ENCODE data around the gene RERGL. TPM values are rescaled to one million over a fixed set of nuclear protein-coding genes. Genes with fewer than 3 reads are reported as not detected.

The RERGL gene, protein sequence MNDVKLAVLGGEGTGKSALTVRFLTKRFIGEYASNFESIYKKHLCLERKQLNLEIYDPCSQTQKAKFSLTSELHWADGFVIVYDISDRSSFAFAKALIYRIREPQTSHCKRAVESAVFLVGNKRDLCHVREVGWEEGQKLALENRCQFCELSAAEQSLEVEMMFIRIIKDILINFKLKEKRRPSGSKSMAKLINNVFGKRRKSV
- 0.51 TPM in 1 of 2 replicates, not detected in the other for total RNA-seq (2014; rRNA removed; shearing (Covaris generic))
- polyA plus RNA-seq (2016; fragmentation: Nextera tagmentation; extraction: Ambion mirVana): 0.74 and 0.77 TPM in 2 replicates

DNA sequence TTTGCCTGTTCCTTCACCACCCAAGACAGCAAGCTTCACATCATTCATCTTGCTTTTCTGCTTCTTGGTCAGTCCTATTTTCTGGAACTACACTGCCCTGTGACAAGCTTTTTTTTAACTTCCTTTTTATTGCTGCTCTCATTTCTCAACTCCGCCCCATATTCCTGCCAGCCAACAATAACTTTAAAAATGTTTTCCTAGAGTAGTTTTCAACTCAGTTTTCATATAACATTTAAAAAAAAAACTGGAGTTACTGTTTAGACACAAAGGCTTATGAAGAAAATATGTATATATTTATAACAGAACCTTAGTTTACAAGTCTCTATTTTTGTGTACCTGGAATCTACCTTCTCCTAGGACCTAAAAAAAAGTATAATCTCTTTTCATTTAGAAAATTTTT, at the start of gene RERGL:
TSS of gene RERGL (minus strand) at position 101 of the 400 bp plus-strand sequence. CDS start at position 48, 53 bp downstream.
- Histone ChIP-seq H3K4me2 (ENCODE audit: unreplicated experiment) (no peak within 1 kb of the TSS), H3K4me3 (no peak within 1 kb of the TSS), H4K20me1 (ENCODE audit: insufficient read depth) (no peaks in the 10 kb centered on the region), H3K36me3 (ENCODE audit: low read depth) (no peaks in the 10 kb centered on the region), H3K4me1 (ENCODE audit: insufficient read depth) (no peaks in the 10 kb centered on the region), H3K9ac (no peak within 1 kb of the TSS), H3F3A (ENCODE audit: insufficient read depth) (no peaks in the 10 kb centered on the region), H3K9me2 (ENCODE audit: insufficient read depth) (no peaks in the 10 kb centered on the region), H2AFZ (no peak within 1 kb of the TSS), H3K27ac (no peak within 1 kb of the TSS), H3K27me3 (replicated peaks; ENCODE audit: insufficient read depth) (no peaks in the 10 kb centered on the region), H3K9me3 (ENCODE audit: low read depth) (no peaks in the 10 kb centered on the region), H3K79me2 (ENCODE audit: insufficient read depth) (no peaks in the 10 kb centered on the region)
- TF ChIP-seq EZH2 (IDR thresholded peaks at IDR 0.05; ENCODE audit: insufficient read depth, poor library complexity, severe bottlenecking) (no peak), EZH2phosphoT487 (IDR thresholded peaks at IDR 0.05; ENCODE audit: insufficient read depth, low read depth) (no peak)
- 15 to 31% methylated on average over 1 of the region's 1 CpG for WGBS, 2 experiments (ENCODE audit: low coverage in 1 of 2, low lambda C conversion rate in 2 of 2, missing lambda C conversion rate in 2 of 2)
- in situ Hi-C loops (cut with MboI): no loop called here
- no peak for DNase-seq

DNA sequence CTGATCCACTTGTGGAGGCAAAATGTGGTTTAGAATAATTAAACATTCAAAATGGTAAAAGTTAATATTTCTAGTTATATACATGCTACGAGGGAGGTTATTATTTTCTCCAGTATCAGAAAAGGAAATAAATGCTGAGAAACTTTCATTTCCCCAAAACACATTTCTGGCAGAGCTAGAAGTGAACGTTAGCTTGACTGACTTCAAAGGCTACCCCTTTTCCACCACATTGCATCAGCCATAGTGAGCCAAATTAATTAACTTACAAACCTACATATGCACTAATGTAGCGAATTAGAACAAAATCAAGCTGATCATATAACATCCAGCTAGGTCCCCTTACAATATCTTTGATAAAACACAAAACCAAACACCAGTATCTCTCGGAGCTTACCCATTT, 49.3 kb upstream of the RERGL start:
- no peak overlapping the region for H3K27ac ChIP-seq
- peaks cover 22% of the 10 kb centered on the region for H3F3A ChIP-seq (ENCODE audit: insufficient read depth)

DNA sequence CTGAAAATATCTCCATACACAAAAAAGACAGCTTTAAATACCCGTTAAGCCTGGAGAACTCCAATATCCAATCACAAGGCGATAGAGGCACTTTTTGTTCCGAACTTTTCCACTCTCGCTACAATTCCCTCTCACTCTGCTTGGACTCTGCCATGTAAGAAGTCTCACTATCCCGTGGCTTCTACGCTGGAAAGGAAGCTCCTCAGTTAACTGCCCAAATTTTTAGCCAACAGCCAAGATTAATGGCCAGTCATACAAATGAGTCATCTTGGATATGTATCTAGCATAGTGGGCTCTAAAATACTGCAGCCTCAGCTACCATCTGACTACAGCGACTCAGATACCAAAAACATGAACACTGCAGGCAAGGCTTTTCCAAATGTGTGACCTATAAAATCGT, 45.5 kb upstream of the RERGL start:
- in situ Hi-C loops (cut with MboI): no loop called here
- H3K4me3 ChIP-seq: peak overlapping the region; percentile 39
- no peaks in the 10 kb centered on the region for H3K9me3 ChIP-seq (ENCODE audit: low read depth)
- peak; percentile 67 for DNase-seq
- no peaks in the 10 kb centered on the region for H3K36me3 ChIP-seq (ENCODE audit: low read depth)
- H2AFZ ChIP-seq: peak overlapping the region; percentile 59
- no peak for TF ChIP-seq EZH2phosphoT487 (IDR thresholded peaks at IDR 0.05; ENCODE audit: insufficient read depth, low read depth)
- no peak for TF ChIP-seq EZH2 (IDR thresholded peaks at IDR 0.05; ENCODE audit: insufficient read depth, poor library complexity, severe bottlenecking)
- peak overlapping the region; percentile 63 for H3K4me2 ChIP-seq (ENCODE audit: unreplicated experiment)
- H4K20me1 ChIP-seq (ENCODE audit: insufficient read depth): no peaks in the 10 kb centered on the region
- H3K9ac ChIP-seq: no peak overlapping the region
- no peaks in the 10 kb centered on the region for H3K27me3 ChIP-seq (replicated peaks; ENCODE audit: insufficient read depth)
- no peak overlapping the region for H3K27ac ChIP-seq
- 14% methylated on average over 8 of the region's 8 CpGs for WGBS, 2 experiments (ENCODE audit: low coverage in 1 of 2, low lambda C conversion rate in 2 of 2, missing lambda C conversion rate in 2 of 2)
- no peaks in the 10 kb centered on the region for H3K9me2 ChIP-seq (ENCODE audit: insufficient read depth)
- H3F3A ChIP-seq (ENCODE audit: insufficient read depth): peaks cover 9% of the 10 kb centered on the region; the same call in 1 of the 2 replicates
- no peaks in the 10 kb centered on the region for H3K79me2 ChIP-seq (ENCODE audit: insufficient read depth)
- H3K4me1 ChIP-seq (ENCODE audit: insufficient read depth): peaks cover 20% of the 10 kb centered on the region

More for the DNA sequence above, 49.3 kb upstream of the RERGL start:
- no peak overlapping the region for H3K9ac ChIP-seq
- H3K27me3 ChIP-seq (replicated peaks; ENCODE audit: insufficient read depth): no peaks in the 10 kb centered on the region
- no peaks in the 10 kb centered on the region for H3K79me2 ChIP-seq (ENCODE audit: insufficient read depth)
- no peak for TF ChIP-seq EZH2phosphoT487 (IDR thresholded peaks at IDR 0.05; ENCODE audit: insufficient read depth, low read depth)
- no peak for TF ChIP-seq EZH2 (IDR thresholded peaks at IDR 0.05; ENCODE audit: insufficient read depth, poor library complexity, severe bottlenecking)
- H4K20me1 ChIP-seq (ENCODE audit: insufficient read depth): no peaks in the 10 kb centered on the region
- H3K9me2 ChIP-seq (ENCODE audit: insufficient read depth): no peaks in the 10 kb centered on the region
- DNase-seq: no peak
- WGBS, 2 experiments (ENCODE audit: low coverage in 1 of 2, low lambda C conversion rate in 2 of 2, missing lambda C conversion rate in 2 of 2): 46 to 53% methylated on average over 4 of the region's 4 CpGs
- no peak overlapping the region for H3K4me3 ChIP-seq
- no peaks in the 10 kb centered on the region for H3K9me3 ChIP-seq (ENCODE audit: low read depth)
- in situ Hi-C loops (cut with MboI): no loop called here
- H3K36me3 ChIP-seq (ENCODE audit: low read depth): no peaks in the 10 kb centered on the region
- H3K4me2 ChIP-seq (ENCODE audit: unreplicated experiment): no peak overlapping the region
- no peak overlapping the region for H2AFZ ChIP-seq
- peaks cover 32% of the 10 kb centered on the region for H3K4me1 ChIP-seq (ENCODE audit: insufficient read depth)

DNA sequence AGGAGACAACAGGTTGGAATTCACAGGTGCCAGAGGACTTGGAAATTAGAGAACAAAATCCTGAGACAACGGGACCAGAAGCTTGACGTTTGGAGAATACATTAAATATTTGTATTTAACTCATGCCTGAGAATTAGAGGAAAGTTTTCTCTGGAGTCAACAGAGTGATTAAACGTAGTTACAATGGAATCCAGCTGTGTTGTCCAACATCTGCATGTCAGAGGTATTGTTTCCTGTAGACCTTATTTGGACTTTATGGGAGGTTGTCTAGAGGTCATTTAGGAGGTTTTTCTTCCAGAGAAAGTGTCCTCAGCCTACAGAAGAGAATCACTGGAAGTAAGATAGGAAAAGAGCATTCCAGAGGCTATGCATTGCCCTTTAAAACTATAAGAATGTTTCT, 45.1 kb upstream of the RERGL start:
- in situ Hi-C loops (cut with MboI): no loop called here
- DNase-seq: peak; percentile 4
- H3K27ac ChIP-seq: no peak overlapping the region
- no peak for TF ChIP-seq EZH2phosphoT487 (IDR thresholded peaks at IDR 0.05; ENCODE audit: insufficient read depth, low read depth)
- TF ChIP-seq EZH2 (IDR thresholded peaks at IDR 0.05; ENCODE audit: insufficient read depth, poor library complexity, severe bottlenecking): no peak
- peak overlapping the region; percentile 63 for H3K4me2 ChIP-seq (ENCODE audit: unreplicated experiment)
- H3K27me3 ChIP-seq (replicated peaks; ENCODE audit: insufficient read depth): no peaks in the 10 kb centered on the region
- H3K4me1 ChIP-seq (ENCODE audit: insufficient read depth): peaks cover 16% of the 10 kb centered on the region
- H3K9me2 ChIP-seq (ENCODE audit: insufficient read depth): no peaks in the 10 kb centered on the region
- H3K9me3 ChIP-seq (ENCODE audit: low read depth): no peaks in the 10 kb centered on the region
- no peak overlapping the region for H3K9ac ChIP-seq
- H3F3A ChIP-seq (ENCODE audit: insufficient read depth): peaks cover 7% of the 10 kb centered on the region; the same call in 1 of the 2 replicates
- 27 to 33% methylated on average over 3 of the region's 3 CpGs for WGBS, 2 experiments (ENCODE audit: low coverage in 1 of 2, low lambda C conversion rate in 2 of 2, missing lambda C conversion rate in 2 of 2)
- H3K79me2 ChIP-seq (ENCODE audit: insufficient read depth): no peaks in the 10 kb centered on the region
- peak overlapping the region; percentile 39 for H3K4me3 ChIP-seq
- peak overlapping the region; percentile 59 for H2AFZ ChIP-seq
- no peaks in the 10 kb centered on the region for H3K36me3 ChIP-seq (ENCODE audit: low read depth)
- H4K20me1 ChIP-seq (ENCODE audit: insufficient read depth): no peaks in the 10 kb centered on the region

Measured in GM23248 (cell line).